NK-92 treated with Interleukin-12 subunit alpha and Interleukin-12 subunit beta, amount 100 ng/mL, for 24 hours (cell line): ENCODE data around the gene RNF11.
A peak's percentile ranks its signal among the peaks of the same experiment; 100 is the strongest.
"Not testable (repeated sequence)": the region's sequence is repeated elsewhere in the genome, so short reads cannot be mapped to it uniquely, and the experiment has no call there.

Source experiments
- DNase-seq: peaks from one replicate; lab custom pipeline; 2025; lab: John Stamatoyannopoulos, UW

The RNF11 gene

GRCh38 chr1:51235673-51236530 lies at the start of gene RNF11:
Gene RNF11, plus strand, starts transcription at chr1:51236273. Its CDS starts 484 bp downstream, at chr1:51236757.
- DNase-seq = peak; percentile 88

GRCh38 chr1:51188230-51188629 lies 47.8 kb upstream of the RNF11 start:
- DNase-seq = no peak

- no peak for DNase-seq
Measured at GRCh38 chr1:51189421-51190073, 46.5 kb upstream of the RNF11 start.

- DNase-seq = no peak
Measured at GRCh38 chr1:51190961-51191360, 45.1 kb upstream of the RNF11 start.

- DNase-seq = peak; percentile 26
Measured at GRCh38 chr1:51192213-51192843, 43.7 kb upstream of the RNF11 start.

- DNase-seq = no peak
Measured at GRCh38 chr1:51193564-51193963, 42.5 kb upstream of the RNF11 start.

- no peak for DNase-seq
Measured at GRCh38 chr1:51203121-51203873, 32.8 kb upstream of the RNF11 start.

- DNase-seq = no peak
Measured at GRCh38 chr1:51203874-51204245, 32.2 kb upstream of the RNF11 start.

GRCh38 chr1:51210055-51210454 lies 26.0 kb upstream of the RNF11 start:
- DNase-seq = no peak

GRCh38 chr1:51210676-51211075 lies 25.4 kb upstream of the RNF11 start:
- no peak for DNase-seq

GRCh38 chr1:51214615-51215131 lies 21.4 kb upstream of the RNF11 start:
- DNase-seq = no peak

- DNase-seq = no peak
Measured at GRCh38 chr1:51215169-51215568, 20.9 kb upstream of the RNF11 start.

GRCh38 chr1:51216631-51217030 lies 19.4 kb upstream of the RNF11 start:
- DNase-seq = no peak

GRCh38 chr1:51217101-51217500 lies 19.0 kb upstream of the RNF11 start:
- no peak for DNase-seq

- no peak for DNase-seq
Measured at GRCh38 chr1:51218570-51218969, 17.5 kb upstream of the RNF11 start.

- DNase-seq = no peak
Measured at GRCh38 chr1:51219022-51219421, 17.1 kb upstream of the RNF11 start.

GRCh38 chr1:51221529-51221928 lies 14.5 kb upstream of the RNF11 start:
- DNase-seq = not testable (repeated sequence)

GRCh38 chr1:51222136-51222787 lies 13.8 kb upstream of the RNF11 start:
- DNase-seq = no peak

- no peak for DNase-seq
Measured at GRCh38 chr1:51222809-51223208, 13.3 kb upstream of the RNF11 start.

- DNase-seq = no peak
Measured at GRCh38 chr1:51224255-51224654, 11.8 kb upstream of the RNF11 start.

- DNase-seq = not testable (repeated sequence)
Measured at GRCh38 chr1:51227231-51227960, 8.7 kb upstream of the RNF11 start.
